ENCODE measurements around the gene BCKDK. TPM values are rescaled to one million over a fixed set of nuclear protein-coding genes. Genes with fewer than 3 reads are reported as not detected.

Gene BCKDK
- total RNA-seq, 1 donor from 2014 or later: 38.8 TPM

DNA sequence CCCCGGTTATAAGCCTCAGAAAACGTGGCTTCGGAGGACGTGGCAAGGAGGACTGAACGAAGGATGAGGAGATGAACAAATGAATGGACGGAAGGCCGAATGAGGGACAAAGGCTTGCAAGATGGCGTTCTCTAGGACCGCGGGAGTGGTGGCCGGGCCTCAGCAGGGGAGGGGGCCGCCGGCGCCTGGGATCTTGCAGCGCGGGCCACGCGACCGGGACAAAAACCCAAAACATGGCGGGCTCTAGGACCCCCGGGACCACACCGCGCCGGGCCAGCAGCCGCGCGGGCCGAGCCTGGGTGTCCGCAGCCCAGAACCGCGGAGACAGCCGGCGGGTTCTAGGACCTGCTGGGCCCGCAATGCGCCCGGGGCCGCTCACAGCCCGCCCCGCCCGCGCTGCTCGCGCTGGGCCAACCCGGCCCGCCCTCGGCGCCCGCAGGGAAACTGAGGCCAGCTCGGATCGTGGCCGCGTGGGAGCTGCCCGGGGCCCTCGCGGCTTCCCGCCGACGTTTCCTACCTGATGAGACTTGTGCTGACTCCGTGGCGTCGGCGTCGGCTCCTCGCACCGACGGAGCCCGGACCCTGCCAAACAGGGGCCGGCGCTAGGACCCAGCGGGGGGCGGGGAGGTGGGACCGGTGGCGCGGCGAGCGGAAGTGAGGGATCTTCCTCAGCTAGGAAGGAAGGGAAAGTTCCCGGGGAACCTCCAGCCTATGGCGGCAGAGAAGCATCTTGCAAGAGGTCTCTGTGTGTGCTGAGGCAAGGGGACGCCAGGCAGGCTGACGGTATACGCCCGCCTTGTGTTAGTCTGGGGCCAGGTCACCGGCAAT, 34.8 kb upstream of the BCKDK start:
- H3K4me3 Mint-ChIP-seq (ENCODE audit: unreplicated experiment): peak overlapping the region; percentile 98
- peak; percentile 95 for DNase-seq (ENCODE audit: extremely low spot score, unreplicated experiment)
- peaks cover 26% of the 10 kb centered on the region for H3K4me1 Mint-ChIP-seq (ENCODE audit: unreplicated experiment)
- H3K36me3 Mint-ChIP-seq (ENCODE audit: unreplicated experiment): peaks cover 8% of the 10 kb centered on the region
- TF ChIP-seq, protein P1, sequence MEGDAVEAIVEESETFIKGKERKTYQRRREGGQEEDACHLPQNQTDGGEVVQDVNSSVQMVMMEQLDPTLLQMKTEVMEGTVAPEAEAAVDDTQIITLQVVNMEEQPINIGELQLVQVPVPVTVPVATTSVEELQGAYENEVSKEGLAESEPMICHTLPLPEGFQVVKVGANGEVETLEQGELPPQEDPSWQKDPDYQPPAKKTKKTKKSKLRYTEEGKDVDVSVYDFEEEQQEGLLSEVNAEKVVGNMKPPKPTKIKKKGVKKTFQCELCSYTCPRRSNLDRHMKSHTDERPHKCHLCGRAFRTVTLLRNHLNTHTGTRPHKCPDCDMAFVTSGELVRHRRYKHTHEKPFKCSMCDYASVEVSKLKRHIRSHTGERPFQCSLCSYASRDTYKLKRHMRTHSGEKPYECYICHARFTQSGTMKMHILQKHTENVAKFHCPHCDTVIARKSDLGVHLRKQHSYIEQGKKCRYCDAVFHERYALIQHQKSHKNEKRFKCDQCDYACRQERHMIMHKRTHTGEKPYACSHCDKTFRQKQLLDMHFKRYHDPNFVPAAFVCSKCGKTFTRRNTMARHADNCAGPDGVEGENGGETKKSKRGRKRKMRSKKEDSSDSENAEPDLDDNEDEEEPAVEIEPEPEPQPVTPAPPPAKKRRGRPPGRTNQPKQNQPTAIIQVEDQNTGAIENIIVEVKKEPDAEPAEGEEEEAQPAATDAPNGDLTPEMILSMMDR (IDR thresholded peaks at IDR 0.05): no peak
- H3K27me3 Mint-ChIP-seq (ENCODE audit: unreplicated experiment): no peaks in the 10 kb centered on the region
- H3K9me3 Mint-ChIP-seq (ENCODE audit: unreplicated experiment): no peaks in the 10 kb centered on the region
- peak overlapping the region; percentile 96 for H3K27ac Mint-ChIP-seq (ENCODE audit: unreplicated experiment)

DNA sequence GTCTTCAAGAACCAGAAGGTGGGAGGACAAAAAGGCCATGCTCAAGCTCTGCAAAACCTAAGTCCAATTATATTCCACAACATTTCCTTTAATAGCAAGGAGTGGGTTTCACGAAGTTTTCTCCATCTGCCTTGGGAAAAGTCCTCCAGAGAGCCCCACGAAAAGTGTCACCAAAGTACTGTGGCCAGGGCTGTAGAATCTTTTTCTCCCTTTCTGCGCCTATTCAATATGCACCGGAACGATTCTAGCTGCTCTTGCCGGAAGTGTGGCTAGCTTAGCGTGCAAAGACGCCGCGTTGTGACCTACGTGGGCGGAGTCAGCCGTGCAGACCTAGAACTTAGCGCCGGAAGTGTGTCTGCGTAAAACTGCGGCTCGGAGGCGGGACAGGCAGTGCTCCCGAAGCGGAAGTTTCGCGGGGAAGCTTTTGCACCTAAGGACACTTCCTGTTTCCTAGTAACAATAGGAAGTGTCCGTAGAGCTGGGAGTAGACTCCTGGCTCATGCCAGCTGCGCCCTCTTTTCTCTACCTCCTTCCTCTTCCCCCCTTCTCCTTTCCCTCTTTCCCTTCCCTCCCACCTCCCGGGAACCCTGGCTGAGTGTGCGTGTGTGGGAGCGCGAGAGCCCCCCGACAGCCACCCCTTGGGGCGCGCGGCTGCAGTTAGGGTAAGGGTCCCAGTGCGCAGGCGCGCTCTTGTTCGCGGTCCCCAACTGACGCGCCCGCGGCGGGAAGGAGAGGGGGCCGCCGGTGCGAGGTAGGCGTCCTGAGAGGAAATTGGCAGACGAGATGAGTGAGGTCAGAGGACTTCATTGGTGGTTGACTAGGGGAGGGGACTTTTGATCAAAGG, 34.0 kb upstream of the BCKDK start, which contains the start of the genes ZNF646 and ZNF668:
ZNF646 (plus strand) TSS at position 453 of the 844 bp plus-strand sequence. CDS start 1,903 bp downstream, outside the sequence.
ZNF668 (minus strand) TSS at position 271 of the 844 bp plus-strand sequence. CDS start 9,781 bp downstream, outside the sequence.
- Mint-ChIP-seq H3K36me3 (ENCODE audit: unreplicated experiment) (peaks cover 14% of the 10 kb centered on the region), H3K27ac (ENCODE audit: unreplicated experiment) (peak within 1 kb of the TSS; percentile 96), H3K9me3 (ENCODE audit: unreplicated experiment) (no peaks in the 10 kb centered on the region), H3K4me1 (ENCODE audit: unreplicated experiment) (peaks cover 26% of the 10 kb centered on the region), H3K4me3 (ENCODE audit: unreplicated experiment) (peak within 1 kb of the TSS; percentile 98), H3K27me3 (ENCODE audit: unreplicated experiment) (no peaks in the 10 kb centered on the region)
- TF ChIP-seq, protein P1 (IDR thresholded peaks at IDR 0.05): no peak
- peak; percentile 99 for DNase-seq (ENCODE audit: extremely low spot score, unreplicated experiment)

DNA sequence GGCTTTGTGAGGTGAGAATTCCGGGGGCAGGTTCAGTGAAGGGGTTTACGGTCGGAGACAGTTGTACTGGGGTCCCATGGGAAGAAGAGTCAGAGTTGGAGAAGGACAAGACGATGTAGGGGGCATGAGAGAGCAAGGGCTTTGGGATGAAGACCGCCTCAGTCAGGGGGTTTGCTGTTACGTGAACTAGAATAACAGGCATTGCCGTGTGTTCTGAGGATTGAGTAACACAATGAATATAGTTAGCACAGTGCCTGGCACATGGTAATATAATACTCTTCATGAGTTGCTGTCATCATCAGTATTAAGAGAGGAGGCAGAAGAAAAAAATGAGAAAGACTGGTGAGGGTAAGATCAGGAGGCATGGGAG, 33.4 kb upstream of the BCKDK start:
- no peak for DNase-seq (ENCODE audit: extremely low spot score, unreplicated experiment)
- H3K4me3 Mint-ChIP-seq (ENCODE audit: unreplicated experiment): peak overlapping the region; percentile 98
- peak overlapping the region; percentile 96 for H3K27ac Mint-ChIP-seq (ENCODE audit: unreplicated experiment)
- H3K36me3 Mint-ChIP-seq (ENCODE audit: unreplicated experiment): peaks cover 18% of the 10 kb centered on the region
- TF ChIP-seq, protein P1 (IDR thresholded peaks at IDR 0.05): no peak
- peaks cover 26% of the 10 kb centered on the region for H3K4me1 Mint-ChIP-seq (ENCODE audit: unreplicated experiment)
- H3K27me3 Mint-ChIP-seq (ENCODE audit: unreplicated experiment): no peaks in the 10 kb centered on the region
- H3K9me3 Mint-ChIP-seq (ENCODE audit: unreplicated experiment): no peaks in the 10 kb centered on the region

DNA sequence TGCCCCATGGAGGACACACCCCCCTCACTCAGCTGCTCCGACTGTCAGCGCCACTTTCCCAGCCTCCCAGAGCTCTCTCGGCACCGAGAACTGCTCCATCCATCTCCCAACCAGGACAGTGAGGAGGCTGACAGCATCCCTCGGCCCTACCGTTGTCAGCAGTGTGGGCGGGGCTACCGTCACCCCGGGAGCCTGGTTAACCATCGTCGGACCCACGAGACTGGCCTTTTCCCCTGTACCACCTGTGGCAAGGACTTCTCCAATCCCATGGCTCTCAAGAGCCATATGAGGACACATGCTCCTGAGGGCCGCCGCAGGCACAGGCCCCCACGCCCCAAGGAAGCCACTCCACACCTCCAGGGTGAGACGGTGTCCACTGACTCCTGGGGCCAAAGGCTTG, 31.9 kb upstream of the BCKDK start:
- TF ChIP-seq, protein P1 (IDR thresholded peaks at IDR 0.05): no peak
- Mint-ChIP-seq H3K36me3 (ENCODE audit: unreplicated experiment) (peaks cover 21% of the 10 kb centered on the region), H3K4me3 (ENCODE audit: unreplicated experiment) (peak overlapping the region; percentile 51), H3K27ac (ENCODE audit: unreplicated experiment) (no peak overlapping the region), H3K27me3 (ENCODE audit: unreplicated experiment) (no peaks in the 10 kb centered on the region), H3K9me3 (ENCODE audit: unreplicated experiment) (no peaks in the 10 kb centered on the region), H3K4me1 (ENCODE audit: unreplicated experiment) (peaks cover 27% of the 10 kb centered on the region)
- no peak for DNase-seq (ENCODE audit: extremely low spot score, unreplicated experiment)

Measured in osteocyte (in vitro differentiated cells).